KOPT-K1 (cell line): Measurements from ENCODE around the gene MPV17L.
"Not testable (repeated sequence)": the region's sequence is repeated elsewhere in the genome, so short reads cannot be mapped to it uniquely, and the experiment has no call there.

Experiments
- H3K27ac ChIP-seq: fragments of 200-600 bp; sonication (generic); 2 replicates; pipeline ENCODE4 v1.5.1; 2016; ENCODE audit warnings: antibody characterized with exemption, mild to moderate bottlenecking, low read depth, low read length; ENCODE audit not compliant: poor library complexity, severe bottlenecking
- H3K36me3 ChIP-seq: fragments of 200-600 bp; sonication (generic); 2 replicates; pipeline ENCODE4 v1.5.1; 2017; ENCODE audit warnings: antibody characterized with exemption, mild to moderate bottlenecking, low read length, moderate library complexity; ENCODE audit not compliant: insufficient read depth
- H3K9me3 ChIP-seq: fragments of 200-600 bp; sonication (generic); 2 replicates; pipeline ENCODE4 v1.5.1; 2017; ENCODE audit warnings: antibody characterized with exemption, low read length, mild to moderate bottlenecking; ENCODE audit not compliant: insufficient read depth, poor library complexity, severe bottlenecking

Gene MPV17L

GRCh38 chr16:15395631-15396508, at the start of gene MPV17L:
MPV17L (plus strand) TSS chr16:15395754; CDS start chr16:15395898, 144 bp downstream.
- H3K27ac ChIP-seq, H3K9me3 ChIP-seq, H3K36me3 ChIP-seq: not testable (repeated sequence)

DNA sequence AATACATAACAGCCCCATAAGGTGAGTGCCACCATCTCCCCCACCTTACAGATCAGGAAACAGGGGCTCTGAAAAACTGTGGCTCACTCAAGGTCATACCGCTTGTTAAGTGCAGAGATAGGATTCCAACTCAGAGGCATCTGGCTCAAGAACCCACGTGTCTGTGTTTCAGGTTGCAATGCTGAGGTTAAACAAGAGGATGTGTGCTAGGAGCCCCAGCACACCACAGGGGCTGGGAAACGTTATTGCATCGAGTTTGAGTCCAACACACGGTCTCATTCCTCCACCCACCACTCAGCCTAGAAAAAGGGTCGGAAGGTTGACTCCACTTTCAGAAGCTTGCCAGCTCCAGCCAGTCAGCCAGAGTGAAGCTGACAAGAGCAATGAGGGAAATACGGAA, 46.8 kb upstream of the MPV17L start:
- not testable (repeated sequence) for H3K9me3 ChIP-seq, H3K27ac ChIP-seq, H3K36me3 ChIP-seq

DNA sequence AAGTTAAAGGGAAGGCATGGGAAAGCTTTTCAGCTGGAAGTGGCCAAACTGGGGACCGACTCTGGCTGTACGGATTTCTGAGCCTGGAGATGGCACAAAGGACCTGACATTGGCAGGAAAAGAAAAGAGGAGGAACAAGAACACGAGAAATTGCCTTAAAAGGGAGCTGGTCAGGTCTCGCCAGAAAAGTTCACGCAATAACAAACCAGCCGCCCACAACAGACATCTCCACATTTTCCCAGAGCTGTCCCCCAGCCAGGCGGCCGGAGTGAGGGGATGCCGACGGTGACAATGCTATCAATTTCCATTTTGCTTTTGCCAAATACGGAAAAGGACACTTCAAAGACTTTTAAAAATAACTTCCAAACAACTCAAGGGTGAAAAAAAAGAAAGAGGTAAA, 44.3 kb upstream of the MPV17L start:
- not testable (repeated sequence) for H3K9me3 ChIP-seq

GRCh38 chr16:15351745-15352144, 43.8 kb upstream of the MPV17L start:
- H3K27ac ChIP-seq, H3K36me3 ChIP-seq, H3K9me3 ChIP-seq: not testable (repeated sequence)

More for the DNA sequence above, 44.3 kb upstream of the MPV17L start:
- not testable (repeated sequence) for H3K36me3 ChIP-seq, H3K27ac ChIP-seq

GRCh38 chr16:15352852-15353251, 42.7 kb upstream of the MPV17L start:
- not testable (repeated sequence) for H3K9me3 ChIP-seq, H3K36me3 ChIP-seq

GRCh38 chr16:15354846-15355245, 40.7 kb upstream of the MPV17L start:
- not testable (repeated sequence) for H3K36me3 ChIP-seq, H3K27ac ChIP-seq, H3K9me3 ChIP-seq

More at GRCh38 chr16:15352852-15353251, 42.7 kb upstream of the MPV17L start:
- not testable (repeated sequence) for H3K27ac ChIP-seq

GRCh38 chr16:15357495-15357894, 38.1 kb upstream of the MPV17L start:
- H3K9me3 ChIP-seq, H3K36me3 ChIP-seq, H3K27ac ChIP-seq: not testable (repeated sequence)

DNA sequence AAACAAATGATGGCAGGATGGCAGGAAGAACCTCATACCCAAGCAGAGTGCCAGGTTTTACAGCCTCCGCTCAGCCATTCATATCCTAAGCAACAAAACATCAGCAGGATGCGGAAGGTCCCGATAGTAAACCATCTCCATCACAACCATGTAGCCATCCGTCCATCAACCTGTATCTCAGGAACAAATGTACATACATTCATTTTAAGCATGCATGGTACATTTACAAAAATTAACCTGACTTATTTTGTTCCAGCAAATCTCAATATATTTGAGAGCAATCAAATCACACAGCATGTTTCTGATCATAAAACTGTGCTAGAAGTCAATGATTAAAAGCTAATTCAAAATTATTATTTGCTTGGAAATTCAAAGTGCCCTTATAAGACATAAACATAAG, 17.4 kb upstream of the MPV17L start, which contains the start of gene NPIPA5:
Gene NPIPA5 (minus strand): TSS at position 101 of the 400 bp plus-strand sequence. CDS start 0 bp downstream, at position 101.
- not testable (repeated sequence) for H3K27ac ChIP-seq, H3K9me3 ChIP-seq, H3K36me3 ChIP-seq

DNA sequence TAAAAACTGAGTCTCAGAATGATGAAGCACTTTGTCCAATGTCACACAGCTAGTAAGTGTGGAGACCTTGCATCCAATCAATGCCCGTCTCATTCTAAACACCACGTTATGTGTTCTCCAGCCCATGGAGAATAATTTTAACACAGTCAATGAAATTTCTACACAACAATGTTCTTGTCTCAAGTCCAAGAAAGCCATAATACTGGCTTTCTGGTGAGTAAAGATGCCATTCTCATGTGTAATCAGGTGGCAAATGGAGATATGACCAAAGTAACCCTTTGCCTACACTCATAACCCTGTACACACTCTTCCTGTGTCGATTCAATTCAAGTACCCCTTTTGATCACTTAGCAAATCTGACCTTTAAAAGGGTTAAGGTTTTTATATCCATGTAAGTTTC, 12.7 kb upstream of the MPV17L start:
- not testable (repeated sequence) for H3K9me3 ChIP-seq, H3K27ac ChIP-seq

GRCh38 chr16:15388060-15388459, 7.5 kb upstream of the MPV17L start:
- not testable (repeated sequence) for H3K9me3 ChIP-seq, H3K27ac ChIP-seq, H3K36me3 ChIP-seq

More for the DNA sequence above, 12.7 kb upstream of the MPV17L start:
- not testable (repeated sequence) for H3K36me3 ChIP-seq

DNA sequence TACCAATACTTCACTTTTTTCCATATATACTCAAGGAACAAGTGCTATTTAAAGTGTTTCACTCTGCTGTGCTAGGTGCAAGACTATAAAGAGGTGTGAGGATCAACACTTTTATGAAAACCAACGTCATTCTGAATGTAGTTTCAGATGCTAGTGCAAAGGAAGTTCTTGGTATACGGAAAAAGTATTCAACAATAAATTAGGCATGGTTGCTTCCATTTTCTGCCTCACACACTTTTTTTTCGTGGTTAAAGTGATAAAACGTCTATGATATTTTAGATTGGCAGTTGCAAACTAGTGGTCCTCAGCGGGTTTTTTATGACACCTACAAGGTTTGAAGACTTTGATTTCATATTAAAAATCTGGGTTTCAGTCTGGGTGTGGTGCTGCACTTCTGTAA, 5.6 kb upstream of the MPV17L start:
- not testable (repeated sequence) for H3K27ac ChIP-seq, H3K9me3 ChIP-seq, H3K36me3 ChIP-seq

- H3K36me3 ChIP-seq, H3K9me3 ChIP-seq, H3K27ac ChIP-seq: not testable (repeated sequence)
Measured at GRCh38 chr16:15393025-15393424, 2.5 kb upstream of the MPV17L start.

- H3K9me3 ChIP-seq, H3K27ac ChIP-seq, H3K36me3 ChIP-seq: not testable (repeated sequence)
Measured at GRCh38 chr16:15396509-15396829, 915 bp downstream of the MPV17L start.

DNA sequence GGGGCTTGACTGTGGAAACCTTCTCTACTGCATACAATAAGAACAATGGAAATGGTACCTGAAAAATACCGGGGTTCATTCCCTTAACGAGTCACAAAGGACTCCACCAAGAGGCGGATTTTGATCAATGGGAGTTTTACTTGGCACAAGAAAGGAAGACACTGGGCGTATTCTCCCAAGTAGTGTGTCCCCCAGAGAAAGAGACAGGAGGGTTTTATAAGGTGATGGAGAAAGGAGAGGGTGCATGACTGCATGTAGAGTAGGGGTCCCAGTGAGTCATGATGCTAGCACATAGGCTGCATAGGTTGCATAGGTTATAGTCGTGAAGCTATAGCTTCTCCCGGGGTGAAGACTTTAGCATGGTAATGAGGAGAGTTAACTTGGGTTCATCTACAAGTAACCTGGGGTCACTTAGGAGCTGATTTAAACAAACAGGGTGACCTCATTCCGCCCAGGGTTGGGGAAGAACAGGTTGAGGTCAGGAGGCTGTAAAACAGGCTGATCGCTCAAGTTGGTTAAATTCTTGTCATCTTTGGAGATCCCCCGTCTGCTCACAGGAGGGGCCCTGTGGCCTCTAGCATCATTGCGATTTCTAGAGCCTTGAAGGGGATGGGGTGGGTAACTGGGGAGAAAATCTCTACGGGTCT, 1.5 kb downstream of the MPV17L start:
- H3K9me3 ChIP-seq: no peaks in the 10 kb centered on the region
- H3K27ac ChIP-seq: no peak overlapping the region
- H3K36me3 ChIP-seq: no peaks in the 10 kb centered on the region

- H3K27ac ChIP-seq: no peak overlapping the region
- no peaks in the 10 kb centered on the region for H3K36me3 ChIP-seq
- no peaks in the 10 kb centered on the region for H3K9me3 ChIP-seq
Measured at GRCh38 chr16:15398618-15399316, 3.2 kb downstream of the MPV17L start.
